Embryonic facial prominence (tissue), 1 donor: Measurements from ENCODE around the gene CDK17.
"Not testable (repeated sequence)": the region's sequence is repeated elsewhere in the genome, so short reads cannot be mapped to it uniquely, and the experiment has no call there.

ENCODE experiments used
- DNase-seq: peaks from one replicate; pipeline ENCODE4 v3.0.0-alpha.2; 2016; ENCODE audit errors: extremely low spot score

CDK17 gene

DNA sequence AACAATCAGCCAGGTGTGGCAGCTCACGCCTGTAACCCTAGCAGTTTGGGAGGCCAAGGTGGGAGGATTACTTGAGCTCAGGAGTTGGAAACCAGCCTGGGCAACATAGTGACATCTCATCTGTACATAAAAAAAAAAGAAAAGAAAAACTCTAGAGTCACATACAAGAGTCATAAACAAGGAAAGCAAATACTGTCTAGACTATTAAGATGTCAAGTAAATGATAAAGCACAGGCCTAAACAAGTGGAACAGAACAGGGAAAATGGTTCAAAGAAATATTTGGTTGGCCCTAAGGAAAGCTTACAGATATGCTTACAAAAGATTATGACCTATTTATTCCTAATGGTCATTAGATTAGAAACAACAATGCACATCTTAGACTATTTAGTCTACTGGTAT, 12.3 kb downstream of the CDK17 start:
- DNase-seq, result no peak

DNA sequence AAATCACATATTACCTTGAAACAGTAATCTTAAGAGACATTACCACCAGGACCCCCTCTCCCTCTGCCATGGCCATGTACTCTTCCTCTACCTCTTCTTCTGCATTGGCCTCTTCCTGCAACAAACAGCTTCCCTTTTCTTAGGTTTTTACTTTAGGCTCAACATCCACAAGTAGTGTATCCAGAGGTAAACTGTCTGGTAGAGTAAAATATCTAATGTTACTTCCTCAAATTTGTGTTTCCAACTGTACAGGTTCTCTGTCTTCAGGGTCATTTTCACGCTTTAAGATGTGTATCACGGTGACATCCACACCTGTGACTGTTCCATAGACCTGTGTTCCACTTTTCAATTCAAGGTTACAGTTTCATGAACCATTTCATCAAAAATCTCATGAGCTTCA, 13.4 kb downstream of the CDK17 start:
- DNase-seq, result no peak

DNA sequence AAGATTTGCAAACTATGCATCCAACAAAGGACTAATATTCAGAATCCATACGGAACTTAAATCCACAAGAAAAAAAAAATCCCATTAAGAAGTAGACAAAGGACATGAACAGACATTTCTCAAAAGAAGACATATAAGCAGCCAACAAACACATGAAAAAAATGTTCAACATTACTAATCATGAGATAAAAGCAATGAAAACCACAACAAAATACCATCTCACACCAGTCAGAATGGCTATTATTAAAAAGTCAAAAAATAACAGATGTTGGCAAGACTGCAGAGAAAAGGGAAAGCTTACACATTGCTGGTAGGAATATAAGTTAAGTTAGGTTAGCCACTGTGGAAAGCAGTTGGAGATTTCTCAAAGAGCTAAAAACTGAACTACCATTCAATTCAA, 16.2 kb downstream of the CDK17 start:
- no peak for DNase-seq

DNA sequence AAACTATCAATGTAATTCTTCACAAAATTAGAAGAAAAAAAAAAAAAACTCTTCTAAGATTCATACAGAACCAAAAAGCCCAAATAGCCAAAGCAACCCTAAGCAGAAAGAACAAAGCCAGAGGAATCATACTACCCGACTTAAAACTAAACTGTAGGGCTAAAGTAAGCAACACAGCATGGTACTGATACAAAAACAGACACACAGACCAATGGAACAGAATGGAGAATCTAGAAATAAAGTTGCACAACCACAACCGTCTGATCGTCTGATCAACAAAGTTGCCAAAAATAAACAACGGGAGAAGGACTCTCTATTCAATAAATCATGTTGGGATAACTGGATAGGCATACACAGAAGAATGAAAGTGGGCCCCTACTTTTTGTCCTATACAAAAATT, 16.9 kb downstream of the CDK17 start:
- no peak for DNase-seq

DNA sequence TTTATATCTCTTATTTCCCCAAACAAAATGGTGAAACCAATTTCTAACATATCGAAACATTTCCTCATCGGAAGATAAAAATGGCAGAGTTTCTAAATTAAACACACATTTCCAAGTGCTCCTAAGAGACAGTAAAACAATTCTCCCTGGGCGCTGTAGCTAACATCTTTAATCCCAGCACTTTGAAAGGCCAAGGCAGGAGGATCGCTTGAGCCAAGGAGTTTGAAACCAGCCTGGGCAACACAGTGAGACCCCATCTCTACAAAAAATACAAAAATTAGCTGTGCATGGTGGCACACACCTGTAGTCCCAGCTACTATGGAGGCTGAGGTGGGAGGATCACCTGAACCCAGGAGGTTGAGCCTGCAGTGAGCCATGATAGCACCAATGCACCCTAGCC, 20.5 kb downstream of the CDK17 start:
- DNase-seq, result not testable (repeated sequence)

DNA sequence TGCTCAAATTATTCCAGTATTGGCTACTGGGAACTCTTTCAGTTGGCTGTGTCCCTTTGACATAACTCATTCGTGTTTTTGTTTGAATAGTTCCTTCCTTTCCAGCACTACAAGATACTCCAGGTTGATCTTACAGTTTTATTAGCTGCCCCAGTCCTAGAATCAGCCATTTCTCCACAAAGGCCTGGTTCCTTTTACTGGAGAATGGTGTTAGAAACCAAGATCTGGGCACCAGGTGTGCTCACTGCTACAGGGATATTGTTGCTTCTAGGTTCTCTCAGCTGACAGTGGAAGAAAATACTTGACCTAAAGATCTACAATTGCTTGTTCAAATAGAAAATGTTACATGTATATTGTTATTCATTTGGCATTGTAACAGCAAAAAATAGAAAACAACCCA, 21.9 kb downstream of the CDK17 start:
- no peak for DNase-seq

DNA sequence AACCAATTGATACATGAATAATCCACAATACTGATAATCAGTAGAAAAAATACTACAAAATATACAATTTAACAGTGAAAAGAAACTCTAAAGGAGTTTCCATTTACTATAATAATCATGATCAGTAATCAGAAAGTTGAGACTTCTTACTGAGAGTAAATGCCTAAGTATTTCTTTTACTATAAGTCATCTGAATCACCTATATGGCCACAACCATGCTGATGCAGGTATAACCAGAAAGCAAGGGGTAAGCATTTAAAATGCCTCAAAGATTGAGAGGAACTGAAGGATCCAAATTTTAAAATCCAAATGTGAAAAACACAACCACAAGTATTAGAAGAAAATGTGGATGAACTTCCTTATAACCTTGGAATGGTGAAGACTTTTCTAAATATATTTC, 23.4 kb downstream of the CDK17 start:
- no peak for DNase-seq

DNA sequence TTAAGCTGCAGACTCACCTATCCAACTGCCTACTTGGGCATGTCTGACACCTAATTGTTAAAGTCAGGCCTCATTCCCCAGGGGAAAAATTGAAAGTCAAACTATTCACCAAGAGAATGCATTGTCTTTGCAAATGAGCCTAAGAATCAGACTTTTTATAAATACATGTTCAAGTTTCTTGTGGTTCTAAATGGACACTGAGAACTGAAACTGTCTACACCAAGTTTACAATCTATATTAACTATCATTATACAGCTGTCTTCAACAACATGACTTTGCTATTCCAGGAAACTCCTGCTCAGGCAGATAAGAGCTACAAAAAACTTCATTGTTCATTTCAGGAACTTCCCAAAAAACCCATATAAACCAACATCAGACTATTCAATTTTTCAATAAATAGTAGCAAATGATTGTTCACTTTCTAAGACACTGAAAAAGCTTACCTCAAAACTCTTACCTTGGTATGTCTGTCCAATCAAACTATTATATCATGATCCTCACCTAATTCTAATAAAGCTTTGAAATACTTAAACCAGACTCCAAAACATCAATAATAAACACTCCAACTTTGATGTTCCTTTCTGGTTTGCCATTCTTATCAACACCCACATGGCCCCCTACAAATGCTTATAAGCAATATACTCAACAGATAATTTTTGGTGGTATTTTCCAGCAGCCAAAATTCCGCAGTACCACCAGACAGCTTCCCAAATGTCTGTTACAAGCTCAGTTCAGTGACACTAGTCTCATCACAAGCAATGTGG, 24.2 kb downstream of the CDK17 start:
- DNase-seq, result no peak

DNA sequence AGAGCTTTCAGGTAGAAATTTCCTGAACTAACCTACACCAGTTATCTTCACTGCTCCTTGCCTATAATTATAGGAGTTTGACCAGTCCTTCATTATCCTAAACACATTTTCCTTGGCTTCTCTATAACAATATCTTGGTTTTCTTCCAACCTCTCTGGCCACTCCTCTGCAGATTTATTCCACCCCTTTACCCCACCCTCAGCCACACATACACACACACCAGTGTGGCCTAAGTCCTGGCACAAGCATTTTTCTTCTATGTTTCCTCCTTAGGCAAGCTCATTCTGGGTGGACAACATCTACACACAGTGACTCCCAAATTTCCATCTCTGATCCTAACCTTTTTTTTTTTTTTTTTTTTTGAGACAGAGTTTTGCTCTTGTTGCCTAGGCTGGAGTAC, 25.1 kb downstream of the CDK17 start:
- no peak for DNase-seq

DNA sequence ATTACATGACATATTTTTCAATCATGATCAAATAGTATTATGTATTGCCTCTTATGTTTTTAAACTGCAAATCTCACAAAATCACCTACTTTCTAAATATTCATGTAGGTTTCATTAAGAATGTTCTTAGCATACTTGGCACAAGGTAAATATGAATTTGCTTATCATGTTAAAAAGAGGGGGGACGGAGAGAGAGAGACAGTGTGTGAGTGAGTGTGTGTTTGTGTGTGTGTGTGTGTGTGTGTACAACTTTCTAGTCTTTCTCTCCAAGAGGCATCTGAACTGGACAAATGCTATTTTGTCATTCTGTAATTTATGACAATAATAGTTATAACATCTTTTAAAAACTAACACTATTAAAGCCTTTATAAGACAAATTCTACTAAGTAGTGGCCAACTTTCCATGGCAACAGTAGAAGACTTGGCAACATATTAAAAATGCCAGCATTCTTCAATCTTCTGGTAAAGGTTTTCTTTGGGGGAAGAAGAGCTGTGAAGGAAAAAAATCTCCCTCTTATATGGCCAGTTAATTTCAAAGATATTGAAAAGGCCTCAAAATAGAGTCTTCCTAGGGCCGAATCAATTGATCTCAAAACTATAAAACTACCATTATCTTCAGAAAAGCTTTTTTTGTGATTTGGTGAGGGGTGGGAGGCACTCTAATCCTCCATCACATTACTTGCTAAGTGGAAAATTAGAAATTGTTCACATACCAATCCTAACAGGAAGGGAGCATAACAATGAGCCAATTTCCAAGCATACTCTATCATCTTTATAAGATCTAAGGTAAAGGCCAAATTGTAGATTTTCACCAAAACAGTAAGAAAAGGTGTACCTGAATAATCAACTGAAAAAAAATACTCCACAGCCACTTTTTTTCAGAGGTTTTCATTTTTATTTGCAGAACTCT, 28.2 kb downstream of the CDK17 start:
- no peak for DNase-seq

DNA sequence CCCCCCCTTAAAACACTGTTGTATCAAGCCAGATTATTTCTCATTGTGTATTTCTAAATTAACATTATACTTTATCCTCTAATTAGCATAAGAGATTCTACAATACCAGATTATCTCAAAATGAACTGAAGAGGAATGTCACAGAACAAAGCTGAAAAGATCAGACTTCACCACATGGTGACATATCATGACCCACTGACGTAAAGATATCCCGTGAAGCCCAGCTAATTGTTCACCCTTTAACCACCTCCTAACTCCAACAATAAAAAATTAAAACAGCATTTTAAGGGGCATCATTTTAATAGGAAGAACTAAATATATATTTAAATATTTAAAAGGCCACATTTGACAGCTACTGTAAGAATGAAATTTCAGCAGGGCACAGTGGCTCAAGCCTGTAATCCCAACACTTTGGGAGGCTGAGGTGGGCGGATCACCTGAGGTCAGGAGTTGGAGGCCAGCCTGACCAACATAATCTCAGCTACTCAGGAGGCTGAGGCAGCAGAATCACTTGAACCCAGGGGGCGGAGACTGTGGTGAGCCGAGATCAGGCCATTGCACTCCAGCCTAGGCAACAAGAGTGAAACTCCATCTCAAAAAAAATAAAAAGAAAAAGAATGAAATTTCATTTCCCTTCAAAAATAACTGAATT, 29.0 kb downstream of the CDK17 start:
- DNase-seq, result no peak

DNA sequence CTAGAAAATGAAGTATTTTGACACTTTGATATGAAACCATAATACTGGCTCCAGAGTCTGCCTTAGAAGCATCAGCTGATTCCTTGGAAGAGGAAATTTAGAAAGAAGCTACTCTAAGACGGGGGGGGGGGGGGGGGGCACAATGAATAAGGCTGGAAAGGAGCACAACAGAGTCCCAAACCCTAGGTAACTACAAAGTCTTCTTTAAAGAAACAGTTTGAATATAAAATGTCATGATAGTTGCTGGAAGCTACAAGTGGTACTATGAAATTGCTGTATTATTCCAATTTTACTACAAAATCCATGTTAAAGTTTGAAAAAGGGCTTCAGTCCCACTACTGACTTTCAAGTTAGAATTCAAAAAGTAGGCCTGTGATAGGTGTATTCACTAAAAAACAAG, 31.6 kb downstream of the CDK17 start:
- no peak for DNase-seq

DNA sequence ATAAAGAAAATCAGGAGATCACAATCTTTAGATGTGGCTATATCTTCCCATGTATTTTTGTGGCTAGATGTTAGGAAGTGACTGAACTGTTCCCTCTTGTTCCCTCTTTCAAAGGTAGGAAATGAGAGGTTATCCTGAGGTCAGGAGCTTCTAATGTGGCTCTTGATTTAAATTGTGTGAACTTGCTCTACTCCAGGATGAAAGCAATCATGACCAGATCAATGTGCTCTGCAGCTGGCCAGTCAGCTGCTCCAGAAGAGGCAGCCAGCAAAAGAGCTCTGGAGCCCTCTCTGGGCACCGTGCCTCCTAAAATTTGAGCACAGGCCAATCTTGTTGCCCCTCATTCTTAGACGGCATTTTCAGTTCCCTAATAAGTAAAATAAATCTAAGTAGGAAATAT, 32.0 kb downstream of the CDK17 start:
- no peak for DNase-seq

DNA sequence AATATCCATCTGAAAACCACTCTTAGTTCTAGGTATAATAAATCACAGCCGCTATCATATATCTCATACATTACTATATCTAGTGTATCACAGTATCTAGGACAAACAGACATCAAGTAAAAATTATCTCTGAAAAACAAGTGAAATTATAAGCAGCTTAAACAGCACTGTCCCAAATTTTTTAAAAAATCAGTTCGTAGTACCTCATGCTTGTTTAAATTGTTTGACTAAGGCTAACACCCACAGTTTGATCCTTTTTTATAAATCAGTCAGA, 33.9 kb downstream of the CDK17 start:
- no peak for DNase-seq

DNA sequence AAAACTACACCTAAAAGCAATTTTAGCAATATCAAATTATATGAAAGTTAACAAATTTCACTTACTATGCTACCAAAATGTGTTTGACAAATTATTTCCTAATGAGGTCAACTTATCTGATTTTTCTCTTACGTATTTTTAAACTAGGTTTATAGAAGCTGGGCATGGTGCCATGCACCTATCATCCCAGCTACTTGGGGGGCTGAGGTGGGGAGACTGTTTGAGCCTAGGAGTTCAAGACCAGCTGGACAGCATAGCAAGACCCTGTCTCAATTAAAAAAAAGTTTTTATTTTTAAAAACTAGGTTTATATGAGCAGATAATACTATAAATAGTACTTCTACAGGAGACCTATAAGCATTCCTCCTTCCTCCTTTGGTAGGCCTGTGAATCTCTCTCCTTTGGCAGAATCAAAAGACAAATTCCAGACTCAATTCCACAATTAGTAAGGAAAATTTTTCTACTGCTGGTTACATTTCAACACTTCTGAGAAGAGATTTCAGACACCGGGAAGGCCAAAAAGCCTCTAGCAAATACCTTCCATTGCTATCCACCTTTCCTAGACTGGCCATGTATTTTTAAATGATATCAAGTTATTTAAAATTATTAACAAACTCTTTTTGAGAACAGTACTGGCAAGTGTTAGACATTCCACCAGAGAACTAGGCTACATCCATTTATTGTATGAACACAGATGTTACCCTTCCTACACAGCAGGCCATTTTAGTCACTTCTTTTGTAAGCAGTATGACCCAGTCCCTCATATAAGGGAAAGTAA, 34.4 kb downstream of the CDK17 start:
- DNase-seq, result no peak

DNA sequence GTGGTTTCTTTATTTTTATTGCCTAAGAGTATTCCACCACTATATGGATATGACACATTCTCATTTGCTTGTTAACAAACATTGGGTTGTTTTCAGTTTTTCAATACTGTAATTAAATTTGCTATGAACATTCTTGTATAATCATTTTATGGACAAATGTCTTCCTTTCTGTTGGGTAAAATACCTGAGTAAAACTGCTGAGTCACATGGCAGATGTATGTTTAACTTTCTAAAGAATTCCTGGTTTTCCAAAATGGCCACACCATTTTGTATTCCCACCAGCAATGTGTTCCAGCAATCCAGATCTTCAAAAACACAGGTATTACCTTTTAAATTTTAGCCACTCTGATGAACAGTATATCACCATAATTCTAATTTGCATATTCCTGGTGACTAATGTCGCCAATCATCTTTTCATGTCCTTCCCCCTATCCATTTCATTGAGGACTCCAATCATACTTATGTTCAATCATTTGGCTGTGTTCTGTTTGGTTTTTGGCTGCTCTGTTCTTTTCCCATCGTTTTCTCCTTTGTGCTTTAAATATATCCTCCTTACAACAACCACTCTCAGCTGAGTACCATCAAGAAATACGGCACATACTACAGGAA, 36.0 kb downstream of the CDK17 start:
- no peak for DNase-seq

DNA sequence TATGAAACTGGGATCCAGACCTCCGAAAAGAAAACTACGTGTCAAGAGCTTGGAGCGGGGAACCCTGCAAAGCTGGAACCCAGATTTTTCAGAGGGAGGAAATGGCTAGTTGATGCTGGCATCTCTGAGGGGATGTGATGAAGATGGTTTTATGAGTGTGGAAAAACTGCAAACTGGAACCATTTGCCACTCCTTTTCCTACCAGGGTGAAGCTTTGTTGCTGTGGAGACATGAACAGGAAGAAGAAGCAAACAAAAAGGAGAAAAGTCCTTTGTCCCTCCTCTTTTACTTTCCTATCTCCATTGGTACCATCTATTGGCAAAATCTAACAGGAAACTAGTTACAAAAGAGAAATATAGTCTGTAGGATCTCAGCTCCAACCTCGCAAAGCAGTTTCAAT, 39.2 kb downstream of the CDK17 start:
- DNase-seq, result no peak

DNA sequence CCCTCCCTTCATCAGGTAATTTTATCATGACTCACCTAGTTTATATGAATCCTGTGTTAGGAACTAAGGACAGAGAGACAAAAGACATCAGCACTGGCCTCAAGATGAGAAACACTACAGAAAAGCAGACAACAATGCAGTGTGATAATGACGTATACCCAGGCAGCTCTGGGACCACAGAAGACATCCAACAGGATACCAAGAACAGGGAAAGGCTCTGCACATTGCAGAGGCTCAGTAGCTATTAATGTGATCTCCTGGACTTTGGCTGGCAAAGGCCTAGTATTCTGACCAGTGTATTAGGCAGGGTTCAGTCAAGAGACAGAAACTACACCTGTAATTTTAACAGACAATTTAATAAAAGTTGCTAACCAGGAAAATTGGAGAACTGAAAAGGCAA, 39.7 kb downstream of the CDK17 start:
- no peak for DNase-seq

DNA sequence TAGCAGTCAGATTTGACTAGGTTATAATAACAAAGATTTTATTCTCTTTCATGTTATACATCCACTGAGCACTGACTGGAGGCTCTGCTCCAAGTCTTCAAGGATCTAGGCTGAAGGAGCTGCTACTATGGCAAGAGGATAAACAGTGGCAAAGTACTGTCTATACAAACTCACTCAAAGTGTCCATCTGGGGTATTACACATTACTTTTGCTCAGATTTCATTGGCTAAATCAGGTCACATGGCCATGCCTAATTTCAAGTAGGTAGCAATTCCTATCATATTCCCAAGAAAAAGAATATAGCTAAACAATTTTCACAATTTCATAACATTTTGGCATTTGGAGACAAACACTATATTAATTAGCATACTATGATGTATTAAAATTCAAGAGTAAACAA, 40.9 kb downstream of the CDK17 start:
- no peak for DNase-seq

DNA sequence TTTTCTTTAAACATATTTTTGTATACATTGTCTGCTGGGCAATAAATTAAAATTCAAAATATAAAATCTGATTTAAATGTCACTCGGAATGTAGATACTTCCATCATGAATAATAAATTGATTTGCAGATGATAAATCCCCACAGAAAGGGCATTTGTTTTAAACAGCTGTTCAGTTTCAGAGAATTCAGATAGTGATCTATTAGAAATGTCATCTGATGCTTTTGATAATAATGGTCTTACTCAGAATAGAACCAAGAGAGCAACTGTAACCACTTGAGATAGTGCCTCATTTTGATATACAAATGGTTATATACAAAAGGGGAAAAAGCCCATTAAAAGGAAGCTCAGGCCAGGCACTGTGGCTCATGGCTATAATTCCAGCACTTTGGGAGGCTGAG, 43.4 kb downstream of the CDK17 start:
- DNase-seq, result no peak

DNA sequence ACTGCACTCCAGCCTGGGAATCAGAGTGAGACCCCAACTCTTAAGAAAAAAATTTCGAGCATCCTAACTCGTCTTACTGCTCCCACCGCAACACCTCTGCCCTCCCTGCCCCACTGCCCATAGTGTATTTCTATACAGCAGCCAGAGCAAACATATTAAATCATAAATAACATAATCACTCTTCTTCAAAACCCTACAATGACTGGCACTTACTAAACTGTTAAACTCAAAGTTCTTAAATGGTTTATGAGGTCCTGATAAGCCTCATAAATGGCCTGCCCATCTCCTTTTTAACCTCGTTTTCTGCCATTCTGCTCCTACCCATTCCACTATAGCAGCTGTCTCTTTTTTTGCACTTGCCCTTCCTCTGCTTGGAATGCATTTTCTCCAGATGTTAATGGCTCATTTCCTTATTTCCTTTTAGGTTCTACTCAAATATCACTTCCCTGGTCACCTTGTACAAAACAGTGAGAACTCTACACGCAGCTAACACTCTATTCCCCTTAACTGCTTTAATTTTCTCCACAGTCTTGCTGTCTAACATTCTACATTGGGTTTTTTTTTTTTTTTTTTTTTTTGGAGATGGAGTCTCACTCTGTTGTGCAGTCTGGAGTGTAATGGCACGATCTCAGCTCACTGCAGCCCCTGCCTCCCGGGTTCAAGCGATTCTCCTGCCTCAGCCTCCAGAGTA, 45.2 kb downstream of the CDK17 start:
- no peak for DNase-seq
